B cell (primary cell): ENCODE results near the gene CEP112.

Experiments
- EZH2 ChIP-seq: IDR thresholded peaks from 2 replicates; pipeline ENCODE4 v1.6.1; 2012; ENCODE audit warnings: borderline replicate concordance, low read depth, mild to moderate bottlenecking, moderate library complexity, low read length; ENCODE audit not compliant: insufficient read depth, poor library complexity, severe bottlenecking
- TF ChIP-seq, protein P1 (sequence below): fragments of 200-600 bp; IDR thresholded peaks from one replicate; pipeline ENCODE4 v1.8.0; 2022; ENCODE audit warnings: antibody characterized with exemption, mild to moderate bottlenecking

DNA sequence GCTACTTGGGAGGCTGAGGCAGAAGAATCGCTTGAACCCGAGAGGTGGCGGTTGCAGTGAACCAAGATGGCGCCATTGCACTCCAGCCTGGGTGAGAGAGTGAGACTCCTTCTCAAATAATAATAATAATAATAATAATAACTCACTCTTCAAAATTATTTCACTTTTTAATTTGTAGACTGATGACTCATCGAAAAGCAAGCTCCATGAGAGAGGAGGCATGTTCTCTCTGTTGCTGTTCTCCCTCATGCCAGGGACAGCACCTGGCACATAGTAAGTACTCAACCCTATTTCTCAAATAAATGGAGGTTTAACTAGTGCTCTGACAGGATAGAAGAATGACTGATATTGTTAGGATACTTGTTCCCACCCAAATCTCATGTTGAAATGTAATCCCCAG, 265.3 kb downstream of the CEP112 start:
- no peak for TF ChIP-seq EZH2
- TF ChIP-seq, protein P1, sequence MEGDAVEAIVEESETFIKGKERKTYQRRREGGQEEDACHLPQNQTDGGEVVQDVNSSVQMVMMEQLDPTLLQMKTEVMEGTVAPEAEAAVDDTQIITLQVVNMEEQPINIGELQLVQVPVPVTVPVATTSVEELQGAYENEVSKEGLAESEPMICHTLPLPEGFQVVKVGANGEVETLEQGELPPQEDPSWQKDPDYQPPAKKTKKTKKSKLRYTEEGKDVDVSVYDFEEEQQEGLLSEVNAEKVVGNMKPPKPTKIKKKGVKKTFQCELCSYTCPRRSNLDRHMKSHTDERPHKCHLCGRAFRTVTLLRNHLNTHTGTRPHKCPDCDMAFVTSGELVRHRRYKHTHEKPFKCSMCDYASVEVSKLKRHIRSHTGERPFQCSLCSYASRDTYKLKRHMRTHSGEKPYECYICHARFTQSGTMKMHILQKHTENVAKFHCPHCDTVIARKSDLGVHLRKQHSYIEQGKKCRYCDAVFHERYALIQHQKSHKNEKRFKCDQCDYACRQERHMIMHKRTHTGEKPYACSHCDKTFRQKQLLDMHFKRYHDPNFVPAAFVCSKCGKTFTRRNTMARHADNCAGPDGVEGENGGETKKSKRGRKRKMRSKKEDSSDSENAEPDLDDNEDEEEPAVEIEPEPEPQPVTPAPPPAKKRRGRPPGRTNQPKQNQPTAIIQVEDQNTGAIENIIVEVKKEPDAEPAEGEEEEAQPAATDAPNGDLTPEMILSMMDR: no peak
